Measurements from ENCODE around the gene TFR2. TPM values are rescaled to one million over a fixed set of nuclear protein-coding genes. Genes with fewer than 3 reads are reported as not detected.

The TFR2 gene
- total and polyA plus RNA-seq, 2 donors (not counting 3 experiments of a cell fraction or from before 2014, with no cell fraction given) = 0.37 to 0.60 TPM

DNA sequence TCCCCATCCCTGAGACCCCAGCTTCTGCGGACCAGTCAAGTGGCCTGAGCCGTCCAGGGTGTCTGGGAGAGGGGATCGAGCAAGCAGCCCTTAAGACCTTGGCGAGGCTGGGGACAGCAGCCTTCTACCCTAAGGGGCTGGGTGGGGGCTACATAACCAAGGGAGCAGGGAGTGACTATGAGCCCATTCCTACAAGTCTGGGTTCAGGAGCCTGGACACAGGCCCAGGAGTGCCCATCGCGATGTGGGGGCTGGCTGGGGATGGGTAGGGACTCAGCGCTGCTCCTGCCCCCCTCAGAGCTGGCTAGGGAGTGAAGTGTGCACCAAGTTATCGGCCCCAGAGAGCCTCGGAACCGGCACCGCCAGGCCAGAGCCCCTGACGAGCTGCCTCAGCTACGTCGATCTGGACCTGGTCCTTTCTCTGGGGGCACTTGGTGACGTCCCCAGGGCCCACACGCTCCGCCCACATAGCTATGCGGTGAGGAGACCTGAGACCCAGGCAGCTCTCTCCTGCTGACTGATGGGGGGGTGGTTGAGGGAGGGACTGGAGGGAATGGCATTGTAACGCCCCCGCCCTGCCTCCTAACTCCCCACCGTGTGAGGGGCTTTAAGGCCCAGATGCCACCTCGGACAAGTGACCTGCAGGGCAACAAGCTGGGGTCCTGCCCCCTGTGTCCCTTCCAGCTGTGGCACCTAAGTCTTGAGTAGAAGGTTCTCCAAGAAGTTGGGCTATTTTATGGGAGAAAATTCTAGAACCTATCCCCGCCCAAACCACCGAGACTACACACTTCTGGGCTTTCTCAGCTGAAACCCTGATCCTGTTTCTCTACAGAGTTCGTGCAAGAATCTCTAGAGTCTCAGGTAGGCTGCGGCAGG lies 70.2 kb downstream of the TFR2 start:
- intact Hi-C loops (cut with micrococcal nuclease) (no loop called here), dilution Hi-C loops (cut with MboI; ENCODE audit: extremely low pct_ligation_motif_present, low sequenced_read_pairs) (no loop called here)
- H3K4me1 ChIP-seq (ENCODE audit: control insufficient read depth, extremely low read depth, insufficient read depth, low read length) = peaks cover 11% of the 10 kb centered on the region
- H4K20me1 ChIP-seq (replicated peaks; ENCODE audit: control insufficient read depth, extremely low read depth, insufficient read depth, low read length) = no peaks in the 10 kb centered on the region
- H2AFZ ChIP-seq (ENCODE audit: low read depth, low read length) = no peak overlapping the region
- no peak overlapping the region for H3K27ac ChIP-seq (ENCODE audit: insufficient read depth, low read depth, low read length)
- POLR2A ChIA-PET = interaction anchor here (0.6 to 1.8 kb wide), 3 partner anchors 13 to 83 kb away, joined by 4 to 13 read pairs (median 5); partner anchors contain the start of genes FBXO24 and LRCH4
- no peaks in the 10 kb centered on the region for H3K27me3 ChIP-seq (ENCODE audit: control insufficient read depth in 2 of 2, insufficient read depth in 2 of 2, low read length in 2 of 2)
- no peak for DNase-seq (ENCODE audit: low read depth, low spot score)
- no peak overlapping the region for H3K9ac ChIP-seq (replicated peaks; ENCODE audit: extremely low read depth, insufficient read depth, low read length)
- no peak overlapping the region for H3K4me2 ChIP-seq (ENCODE audit: insufficient read depth, low read length)
- peak; percentile 65 for FAIRE-seq
- BruUV-seq (replicated peaks) = no TSS peak
- H3K9me1 ChIP-seq (replicated peaks; ENCODE audit: control insufficient read depth, extremely low read depth, insufficient read depth, low read length) = no peaks in the 10 kb centered on the region
- no peaks in the 10 kb centered on the region for H3K79me2 ChIP-seq (ENCODE audit: control insufficient read depth, insufficient read depth, low read length)
- CTCF ChIA-PET = interaction anchor here (0.7 to 1.9 kb wide), 4 partner anchors 8 to 18 kb away, joined by 3 to 10 read pairs (median 6); no protein-coding TSS in a partner anchor
- no peaks in the 10 kb centered on the region for H3K9me3 ChIP-seq (replicated peaks; ENCODE audit: control insufficient read depth, insufficient read depth, low read length)
- TF ChIP-seq POLR2AphosphoS5 (IDR thresholded peaks at IDR 0.05; ENCODE audit: insufficient read depth, low read depth, low read length) (no peak), MYC (IDR thresholded peaks at IDR 0.05; ENCODE audit: low read depth, low read length) (no peak), CTCF (IDR thresholded peaks at IDR 0.05; ENCODE audit: extremely low read depth in 1 of 2, insufficient read depth in 1 of 2, low read depth in 1 of 2, low read length in 2 of 2) (no peak), MAX (IDR thresholded peaks at IDR 0.05; ENCODE audit: insufficient read depth, insufficient read length) (no peak), EZH2 (IDR thresholded peaks at IDR 0.05; ENCODE audit: borderline replicate concordance, low read depth, low read length, severe bottlenecking) (no peak), POLR2A (IDR thresholded peaks at IDR 0.05; ENCODE audit: low read depth, low read length) (no peak), JUN (IDR thresholded peaks at IDR 0.05; ENCODE audit: borderline replicate concordance, insufficient read depth, insufficient read length, low read depth) (no peak), FOS (IDR thresholded peaks at IDR 0.05; ENCODE audit: borderline replicate concordance, insufficient read depth, low read length) (no peak), GATA2 (IDR thresholded peaks at IDR 0.05; ENCODE audit: insufficient read depth, insufficient read length, low read depth, low read length) (no peak)
- peaks cover 0 to 13% of the 10 kb centered on the region in 2 experiments for H3K36me3 ChIP-seq (ENCODE audit: control insufficient read depth in 2 of 2, extremely low read depth in 1 of 2, insufficient read depth in 2 of 2, low read length in 2 of 2)
- H3K4me3 ChIP-seq (replicated peaks in 1 of 3; ENCODE audit: insufficient read depth in 1 of 3, low read depth in 1 of 3, low read length in 3 of 3) = no peak overlapping the region

Small RNAs within 50 kb of the gene (small RNA-seq; reads per million reads assigned to genes)
- gene SAP25 (ENCODE audit: insufficient read depth, insufficient read length, low read depth, low replicate concordance) = not detected

Other genes with a start within 250 kb of the TFR2 start
- 0.31 and 0.48 TPM in 2 replicates for gene ZCWPW1, start 212.8 kb downstream of the TFR2 start, total RNA-seq
- gene ZCWPW1, start 212.8 kb downstream of the TFR2 start, polyA plus RNA-seq = 0.30 and 0.32 TPM in 2 replicates
- 37.1 and 45.8 TPM in 2 replicates for gene MEPCE, start 211.7 kb downstream of the TFR2 start, total RNA-seq
- 23.3 and 24.3 TPM in 2 replicates for gene MEPCE, start 211.7 kb downstream of the TFR2 start, polyA plus RNA-seq
- gene PPP1R35, start 205.1 kb downstream of the TFR2 start, total RNA-seq = 42.4 and 46.1 TPM in 2 replicates
- gene PPP1R35, start 205.1 kb downstream of the TFR2 start, polyA plus RNA-seq = 37.7 and 47.9 TPM in 2 replicates
- 1.5 and 4.1 TPM in 2 replicates for gene SPACDR, start 177.3 kb downstream of the TFR2 start, total RNA-seq
- 1.6 and 1.9 TPM in 2 replicates for gene SPACDR, start 177.3 kb downstream of the TFR2 start, polyA plus RNA-seq
- 66.3 and 84.4 TPM in 2 replicates for gene TSC22D4, start 162.3 kb downstream of the TFR2 start, total RNA-seq
- gene TSC22D4, start 162.3 kb downstream of the TFR2 start, polyA plus RNA-seq = 40.1 and 52.5 TPM in 2 replicates
- 2.0 and 2.8 TPM in 2 replicates for gene NYAP1, start 157.6 kb downstream of the TFR2 start, total RNA-seq
- 0.37 and 0.46 TPM in 2 replicates for gene NYAP1, start 157.6 kb downstream of the TFR2 start, polyA plus RNA-seq
- 36.3 and 44.6 TPM in 2 replicates for gene AGFG2, start 102.3 kb downstream of the TFR2 start, total RNA-seq
- 33.6 and 47.9 TPM in 2 replicates for gene AGFG2, start 102.3 kb downstream of the TFR2 start, polyA plus RNA-seq
- 2.4 and 3.2 TPM in 2 replicates for gene SAP25, start 67.7 kb downstream of the TFR2 start, total RNA-seq
- gene SAP25, start 67.7 kb downstream of the TFR2 start, polyA plus RNA-seq = 3.2 and 5.0 TPM in 2 replicates
- gene LRCH4, start 55.4 kb downstream of the TFR2 start, total RNA-seq = 56.1 and 61.5 TPM in 2 replicates
- gene LRCH4, start 55.4 kb downstream of the TFR2 start, polyA plus RNA-seq = 32.1 and 40.6 TPM in 2 replicates
- 0.35 and 0.38 TPM in 2 replicates for gene FBXO24, start 55.2 kb downstream of the TFR2 start, total RNA-seq
- 0.16 and 0.37 TPM in 2 replicates for gene FBXO24, start 55.2 kb downstream of the TFR2 start, polyA plus RNA-seq
- 4.3 and 4.7 TPM in 2 replicates for gene PCOLCE, start 39.2 kb downstream of the TFR2 start, total RNA-seq
- 1.2 and 2.5 TPM in 2 replicates for gene PCOLCE, start 39.2 kb downstream of the TFR2 start, polyA plus RNA-seq
- 24.2 and 24.4 TPM in 2 replicates for gene MOSPD3, start 29.0 kb downstream of the TFR2 start, total RNA-seq
- gene MOSPD3, start 29.0 kb downstream of the TFR2 start, polyA plus RNA-seq = 40.7 and 53.5 TPM in 2 replicates
- not detected in 2 replicates for gene ACTL6B, start 14.9 kb upstream of the TFR2 start, total RNA-seq
- gene ACTL6B, start 14.9 kb upstream of the TFR2 start, polyA plus RNA-seq = not detected in 2 replicates
- gene GNB2, start 32.2 kb upstream of the TFR2 start, total RNA-seq = 297 and 300 TPM in 2 replicates
- 433 and 502 TPM in 2 replicates for gene GNB2, start 32.2 kb upstream of the TFR2 start, polyA plus RNA-seq
- 37.3 and 46.3 TPM in 2 replicates for gene GIGYF1, start 52.7 kb upstream of the TFR2 start, total RNA-seq
- 13.6 and 17.2 TPM in 2 replicates for gene GIGYF1, start 52.7 kb upstream of the TFR2 start, polyA plus RNA-seq
- gene POP7, start 64.6 kb upstream of the TFR2 start, total RNA-seq = 47.4 and 48.0 TPM in 2 replicates
- gene POP7, start 64.6 kb upstream of the TFR2 start, polyA plus RNA-seq = 48.8 and 68.2 TPM in 2 replicates
- gene EPO, start 78.9 kb upstream of the TFR2 start, total RNA-seq = not detected in 2 replicates
- gene EPO, start 78.9 kb upstream of the TFR2 start, polyA plus RNA-seq = not detected in 2 replicates
- gene ZAN, start 92.0 kb upstream of the TFR2 start, total RNA-seq = not detected in 2 replicates
- gene ZAN, start 92.0 kb upstream of the TFR2 start, polyA plus RNA-seq = not detected in 2 replicates
- gene EPHB4, start 186.0 kb upstream of the TFR2 start, total RNA-seq = 148 and 193 TPM in 2 replicates
- gene EPHB4, start 186.0 kb upstream of the TFR2 start, polyA plus RNA-seq = 240 and 274 TPM in 2 replicates
- 30.1 and 35.0 TPM in 2 replicates for gene SLC12A9, start 211.2 kb upstream of the TFR2 start, total RNA-seq
- 37.0 and 37.5 TPM in 2 replicates for gene SLC12A9, start 211.2 kb upstream of the TFR2 start, polyA plus RNA-seq
- gene TRIP6, start 225.8 kb upstream of the TFR2 start, total RNA-seq = 84.5 and 90.3 TPM in 2 replicates
- gene TRIP6, start 225.8 kb upstream of the TFR2 start, polyA plus RNA-seq = 88.6 and 90.3 TPM in 2 replicates
- gene SRRT, start 233.6 kb upstream of the TFR2 start, total RNA-seq = 199 and 202 TPM in 2 replicates
- gene SRRT, start 233.6 kb upstream of the TFR2 start, polyA plus RNA-seq = 51.9 and 58.6 TPM in 2 replicates
- gene UFSP1, start 248.2 kb upstream of the TFR2 start, total RNA-seq = 0.93 and 1.6 TPM in 2 replicates
- 0.84 and 1.1 TPM in 2 replicates for gene UFSP1, start 248.2 kb upstream of the TFR2 start, polyA plus RNA-seq